GM13976 (cell line): Measurements from ENCODE around the gene ITIH3.

ENCODE experiments used
- DNase-seq: peaks from one replicate; pipeline ENCODE4 v3.0.0; 2012; ENCODE audit warnings: low spot score
- CTCF ChIP-seq: IDR thresholded peaks from 2 replicates; pipeline ENCODE4 v1.5.1; 2012; ENCODE audit warnings: borderline replicate concordance, mild to moderate bottlenecking; ENCODE audit not compliant: insufficient read depth; ENCODE audit errors: extremely low read depth, missing control alignments, control extremely low read depth
- in situ Hi-C: fragments of 300-500 bp; cut with MboI; formaldehyde crosslinking; loops from one replicate; pipeline ENCODE4 v1.12.0; 2022; ENCODE audit warnings: low sequenced_read_pairs, mixed read lengths, inconsistent platforms; ENCODE audit not compliant: unreplicated experiment

The ITIH3 gene

GRCh38 chr3:52795298-52795900, 803 bp downstream of the ITIH3 start:
- in situ Hi-C loops, result no loop called here
- TF ChIP-seq CTCF, result no peak

GRCh38 chr3:52796411-52796810, 1.8 kb downstream of the ITIH3 start:
- DNase-seq, result no peak
- in situ Hi-C loops, result no loop called here
- no peak for TF ChIP-seq CTCF

More at GRCh38 chr3:52795298-52795900, 803 bp downstream of the ITIH3 start:
- DNase-seq, result no peak

- no peak for TF ChIP-seq CTCF
- DNase-seq, result no peak
- in situ Hi-C loops, result no loop called here
Observed at GRCh38 chr3:52798376-52798977, 3.9 kb downstream of the ITIH3 start.

GRCh38 chr3:52798978-52799476, 4.4 kb downstream of the ITIH3 start:
- peak; percentile 45 for TF ChIP-seq CTCF
- in situ Hi-C loops, result no loop called here
- peak; percentile 81 for DNase-seq

GRCh38 chr3:52800079-52800478, 5.5 kb downstream of the ITIH3 start:
- no peak for TF ChIP-seq CTCF
- in situ Hi-C loops, result no loop called here
- DNase-seq, result no peak

- in situ Hi-C loops, result no loop called here
- no peak for TF ChIP-seq CTCF
Observed at GRCh38 chr3:52801839-52802238, 7.2 kb downstream of the ITIH3 start.

More at GRCh38 chr3:52801839-52802238, 7.2 kb downstream of the ITIH3 start:
- no peak for DNase-seq
